Panc1 (cell line): ENCODE measurements around the gene AHCTF1. TPM values are rescaled to one million over a fixed set of nuclear protein-coding genes. Genes with fewer than 3 reads are reported as not detected.
"Not testable (repeated sequence)": the region's sequence is repeated elsewhere in the genome, so short reads cannot be mapped to it uniquely, and the experiment has no call there.

Experiments
- ATAC-seq: fragments of 200-7000 bp; cut with Tn5 transposase; 2 replicates; pipeline ENCODE4 v1.9.1; 2020; ENCODE audit warnings: mild to moderate bottlenecking, moderate library complexity
- BruUV-seq: library from RNA; stranded (reverse); fragments of 400-500 nt; replicated peaks from 2 replicates; lab custom pipeline; 2021; lab: Mats Ljungman, UMichigan
- CTCF ChIA-PET: fragments of 300-600 bp; sonication (Branson Sonifier 250); formaldehyde crosslinking; loops from one replicate; lab custom pipeline; 2022; ENCODE audit warnings: antibody characterized with exemption; lab: Charles Lee
- POLR2A ChIA-PET: fragments of 300-600 bp; sonication (Branson Sonifier 250); formaldehyde crosslinking; loops from one replicate; lab custom pipeline; 2022; ENCODE audit warnings: antibody characterized with exemption; lab: Charles Lee
- DNase-seq: peaks from one replicate; pipeline ENCODE4 v3.0.0-alpha.2; 2010; ENCODE audit warnings: low read depth, low spot score
- H3K27ac ChIP-seq: 2 replicates; pipeline ENCODE4 v1.5.1; 2011; ENCODE audit warnings: mild to moderate bottlenecking, low read length, inconsistent platforms
- H3K27me3 ChIP-seq: fragments of 200-500 bp; sonication (Bioruptor generic); 2 replicates; pipeline ENCODE4 v1.6.0; 2014; ENCODE audit warnings: low read length, inconsistent platforms; ENCODE audit not compliant: control insufficient read depth, insufficient read depth
- H3K36me3 ChIP-seq: fragments of 200-500 bp; sonication (Bioruptor generic); 2 replicates; pipeline ENCODE4 v1.5.1; 2014; ENCODE audit warnings: inconsistent platforms, mild to moderate bottlenecking, low read length, moderate library complexity; ENCODE audit not compliant: control insufficient read depth, insufficient read depth
- H3K4me1 ChIP-seq: 2 replicates; pipeline ENCODE4 v1.5.1; 2011; ENCODE audit warnings: inconsistent platforms, mild to moderate bottlenecking, low read length, moderate library complexity; ENCODE audit not compliant: control insufficient read depth, insufficient read depth
- H3K4me3 ChIP-seq, 2 experiments: 2 replicates each; pipeline ENCODE4 v1.5.1; 2011 to 2012; ENCODE audit warnings: low read depth in 2 of 2, low read length in 2 of 2, mild to moderate bottlenecking in 2 of 2, inconsistent platforms in 1 of 2, moderate library complexity in 1 of 2
- H3K9me3 ChIP-seq: fragments of 200-500 bp; sonication (Bioruptor generic); 2 replicates; pipeline ENCODE4 v1.5.1; 2014; ENCODE audit warnings: low read depth, mild to moderate bottlenecking, inconsistent platforms, low read length, moderate library complexity; ENCODE audit not compliant: control insufficient read depth, insufficient read depth
- CTCF ChIP-seq: fragments of 450-650 bp; IDR thresholded peaks from 2 replicates; pipeline ENCODE4 v1.5.1; 2017; ENCODE audit warnings: mild to moderate bottlenecking
- POLR2AphosphoS5 ChIP-seq: IDR thresholded peaks from 2 replicates; pipeline ENCODE4 v1.6.1; 2012; ENCODE audit warnings: mild to moderate bottlenecking, low read depth, low read length, moderate library complexity
- REST ChIP-seq, 2 experiments: IDR thresholded peaks; 2 replicates each; pipeline ENCODE4 v1.6.1; 2011 to 2012; ENCODE audit warnings: low read depth in 2 of 2, control low read depth in 1 of 2, low read length in 1 of 2, mild to moderate bottlenecking in 1 of 2, moderate library complexity in 1 of 2; ENCODE audit not compliant: insufficient read depth in 1 of 2
- SIN3A ChIP-seq: IDR thresholded peaks from 2 replicates; pipeline ENCODE4 v1.6.1; 2012; ENCODE audit warnings: low read depth, mild to moderate bottlenecking, low read length, moderate library complexity, borderline replicate concordance; ENCODE audit not compliant: insufficient read depth
- TCF7L2 ChIP-seq: IDR thresholded peaks from 2 replicates; pipeline ENCODE4 v1.6.1; 2011; ENCODE audit warnings: mild to moderate bottlenecking, low read depth, low read length, inconsistent platforms
- in situ Hi-C: cut with HindIII; loops from 2 replicates; pipeline ENCODE4 v1.10.0; 2016; ENCODE audit warnings: low sequenced_read_pairs, low pct_unique_long_range_greater_than_20kb
- intact Hi-C: fragments of 100-400 bp; cut with micrococcal nuclease; formaldehyde crosslinking; loops from one replicate; pipeline ENCODE4 v1.10.0; 2022; ENCODE audit not compliant: unreplicated experiment
- total RNA-seq: library from RNA; stranded (reverse); gene quantifications from one replicate; pipeline ENCODE4 v1.2.1, GENCODE V29; 2021; ENCODE audit not compliant: unreplicated experiment

AHCTF1 gene
- total RNA-seq, 1 experiment from 2014 or later, result 49.9 TPM

- H3K27me3 ChIP-seq, result no peaks in the 10 kb centered on the region
- peaks cover 48% of the 10 kb centered on the region for H3K36me3 ChIP-seq
- H3K27ac ChIP-seq, result no peak overlapping the region
- no TSS peak for BruUV-seq
- no peak overlapping the region for H3K4me3 ChIP-seq
- no peak for DNase-seq
- ATAC-seq, result no peak
- no peaks in the 10 kb centered on the region for H3K9me3 ChIP-seq
- H3K4me1 ChIP-seq, result no peaks in the 10 kb centered on the region
- intact Hi-C loops (no loop called here), in situ Hi-C loops (no loop called here)
- ChIA-PET CTCF (no interaction called here), POLR2A (no interaction called here)
- no peak for TF ChIP-seq REST (IDR thresholded peaks at IDR 0.05; ENCODE audit: insufficient read depth in 1 of 2, low read depth in 2 of 2, low read length in 1 of 2)
- no peak for TF ChIP-seq POLR2AphosphoS5
- TF ChIP-seq TCF7L2, result no peak
- TF ChIP-seq SIN3A, result no peak
- TF ChIP-seq CTCF, result no peak
Measured at GRCh38 chr1:246860401-246860800, 71.3 kb downstream of the AHCTF1 start.

- POLR2A ChIA-PET, result no interaction called here
- H3K27ac ChIP-seq, result no peak overlapping the region
- no peak for ATAC-seq
- H3K9me3 ChIP-seq, result no peaks in the 10 kb centered on the region
- H3K36me3 ChIP-seq, result peaks cover 51% of the 10 kb centered on the region
- TF ChIP-seq SIN3A (no peak), POLR2AphosphoS5 (no peak), TCF7L2 (no peak), CTCF (no peak), REST (IDR thresholded peaks at IDR 0.05; ENCODE audit: insufficient read depth in 1 of 2, low read depth in 2 of 2, low read length in 1 of 2) (no peak)
- no peak overlapping the region for H3K4me3 ChIP-seq
- CTCF ChIA-PET, result no interaction called here
- no TSS peak for BruUV-seq
- no peak for DNase-seq
- no peaks in the 10 kb centered on the region for H3K4me1 ChIP-seq
- in situ Hi-C loops, result no loop called here
- H3K27me3 ChIP-seq, result no peaks in the 10 kb centered on the region
- intact Hi-C loops, result no loop called here
Measured at GRCh38 chr1:246856371-246856770, 75.4 kb downstream of the AHCTF1 start.

DNA sequence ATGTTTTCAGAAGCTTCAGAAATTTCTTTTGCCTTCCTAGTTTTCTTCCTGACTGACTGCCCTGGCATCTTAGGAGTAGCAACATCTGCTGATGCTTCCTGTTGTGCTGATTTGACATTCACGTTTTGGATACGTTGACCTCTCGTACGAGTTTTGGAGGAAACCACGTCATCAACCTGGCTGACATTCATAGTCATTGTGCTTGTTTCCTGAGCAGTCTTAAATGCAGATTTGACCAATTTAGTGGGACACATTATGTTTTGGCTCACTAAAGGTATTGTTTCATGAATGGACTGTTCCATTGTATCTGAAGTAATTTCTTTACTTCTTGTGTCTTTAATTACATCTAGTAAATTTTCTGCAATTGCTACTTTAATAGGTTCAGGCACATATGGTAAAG, 81.1 kb downstream of the AHCTF1 start:
- H3K4me1 ChIP-seq, ATAC-seq, intact Hi-C loops, H3K27ac ChIP-seq, CTCF ChIA-PET, BruUV-seq, in situ Hi-C loops, H3K4me3 ChIP-seq, H3K9me3 ChIP-seq, POLR2A ChIA-PET, H3K27me3 ChIP-seq, DNase-seq: not testable (repeated sequence)
- H3K36me3 ChIP-seq, result peaks cover 42% of the 10 kb centered on the region
